RWPE2 (cell line): Measurements from ENCODE around the gene STX3.

ENCODE experiments used
- ATAC-seq: fragments of 200-7000 bp; cut with Tn5 transposase; 3 replicates; pipeline ENCODE4 v1.9.1; 2021; ENCODE audit warnings: low read depth
- DNase-seq: peaks from one replicate; pipeline ENCODE4 v3.0.0-alpha.2; 2020; ENCODE audit warnings: low spot score
- H3K27ac ChIP-seq: fragments of 450-650 bp; 2 replicates; pipeline ENCODE4 v1.5.1; 2017; ENCODE audit warnings: mild to moderate bottlenecking; ENCODE audit not compliant: poor library complexity, severe bottlenecking
- H3K27me3 ChIP-seq: fragments of 250-450 bp; sonication (Bioruptor Pico); 2 replicates; pipeline ENCODE4 v1.5.1; 2021; ENCODE audit warnings: mild to moderate bottlenecking, moderate library complexity; ENCODE audit not compliant: insufficient read depth, poor library complexity, severe bottlenecking
- H3K36me3 ChIP-seq: fragments of 250-450 bp; sonication (Bioruptor Pico); 2 replicates; pipeline ENCODE4 v1.5.1; 2020; ENCODE audit warnings: low read depth, mild to moderate bottlenecking, moderate library complexity
- H3K4me1 ChIP-seq: fragments of 250-450 bp; sonication (Bioruptor Pico); 2 replicates; pipeline ENCODE4 v1.5.1; 2021; ENCODE audit warnings: mild to moderate bottlenecking, moderate library complexity; ENCODE audit not compliant: insufficient read depth, poor library complexity, severe bottlenecking
- H3K4me3 ChIP-seq: fragments of 250-450 bp; sonication (Bioruptor Pico); 2 replicates; pipeline ENCODE4 v1.5.1; 2021; ENCODE audit warnings: mild to moderate bottlenecking, moderate library complexity; ENCODE audit not compliant: severe bottlenecking
- H3K9me3 ChIP-seq: fragments of 250-450 bp; sonication (Bioruptor Pico); 2 replicates; pipeline ENCODE4 v1.5.1; 2021; ENCODE audit warnings: mild to moderate bottlenecking, moderate library complexity; ENCODE audit not compliant: severe bottlenecking
- CTCF ChIP-seq: fragments of 450-650 bp; IDR thresholded peaks from one replicate; pipeline ENCODE4 v1.5.1; 2017; ENCODE audit warnings: mild to moderate bottlenecking, moderate library complexity; ENCODE audit not compliant: poor library complexity, severe bottlenecking

Gene STX3

GRCh38 chr11:59727426-59727825 is 27.8 kb upstream of the STX3 start:
- H3K4me1 ChIP-seq, result no peaks in the 10 kb centered on the region
- ATAC-seq (no peak), DNase-seq (no peak)
- TF ChIP-seq CTCF, result no peak
- H3K9me3 ChIP-seq, result no peaks in the 10 kb centered on the region
- no peak overlapping the region for H3K4me3 ChIP-seq
- no peaks in the 10 kb centered on the region for H3K27me3 ChIP-seq
- H3K27ac ChIP-seq, result no peak overlapping the region
- H3K36me3 ChIP-seq, result no peaks in the 10 kb centered on the region

GRCh38 chr11:59728154-59728553 is 27.0 kb upstream of the STX3 start:
- no peaks in the 10 kb centered on the region for H3K36me3 ChIP-seq
- H3K9me3 ChIP-seq, result no peaks in the 10 kb centered on the region
- no peak for TF ChIP-seq CTCF
- ATAC-seq, result no peak
- H3K27ac ChIP-seq, result no peak overlapping the region
- H3K4me1 ChIP-seq, result no peaks in the 10 kb centered on the region
- no peaks in the 10 kb centered on the region for H3K27me3 ChIP-seq
- no peak overlapping the region for H3K4me3 ChIP-seq
- DNase-seq, result no peak

GRCh38 chr11:59728913-59729312 is 26.3 kb upstream of the STX3 start:
- Histone ChIP-seq H3K27me3 (no peaks in the 10 kb centered on the region), H3K4me1 (no peaks in the 10 kb centered on the region), H3K9me3 (no peaks in the 10 kb centered on the region), H3K4me3 (no peak overlapping the region), H3K27ac (no peak overlapping the region), H3K36me3 (no peaks in the 10 kb centered on the region)
- no peak for DNase-seq
- no peak for ATAC-seq
- TF ChIP-seq CTCF, result no peak

- TF ChIP-seq CTCF, result no peak
- H3K36me3 ChIP-seq, result no peaks in the 10 kb centered on the region
- DNase-seq (no peak), ATAC-seq (no peak)
- H3K4me1 ChIP-seq, result no peaks in the 10 kb centered on the region
- no peak overlapping the region for H3K27ac ChIP-seq
- H3K27me3 ChIP-seq, result no peaks in the 10 kb centered on the region
- H3K4me3 ChIP-seq, result no peak overlapping the region
- H3K9me3 ChIP-seq, result no peaks in the 10 kb centered on the region
These were observed 25.3 kb upstream of the STX3 start for GRCh38 chr11:59729834-59730233.

GRCh38 chr11:59730896-59731565 is 24.1 kb upstream of the STX3 start:
- H3K36me3 ChIP-seq, result no peaks in the 10 kb centered on the region
- no peaks in the 10 kb centered on the region for H3K9me3 ChIP-seq
- DNase-seq (no peak), ATAC-seq (no peak)
- H3K27me3 ChIP-seq, result no peaks in the 10 kb centered on the region
- no peaks in the 10 kb centered on the region for H3K4me1 ChIP-seq
- TF ChIP-seq CTCF, result no peak
- H3K4me3 ChIP-seq, result no peak overlapping the region
- H3K27ac ChIP-seq, result no peak overlapping the region
